ENCODE measurements around the gene TCP10L. TPM values are rescaled to one million over a fixed set of nuclear protein-coding genes. Genes with fewer than 3 reads are reported as not detected.

TCP10L gene
- total RNA-seq, 6 donors from 2014 or later = 1.0 to 2.7 (median 1.1) TPM; not detected in 3

- Histone ChIP-seq H3K4me3 (no peak overlapping the region), H3K27me3 (no peaks in the 10 kb centered on the region), H3K4me1 (no peaks in the 10 kb centered on the region), H3K27ac (no peak overlapping the region), H3K9me3 (no peaks in the 10 kb centered on the region), H3K36me3 (peaks cover 6 to 30% (median 15%) of the 10 kb centered on the region in 4 donors)
- DNase-seq (no peak), ATAC-seq (ENCODE audit: low FRiP score in 2 of 2) (no peak)
- 71 to 81% methylated on average over 5 to 6 of the region's 6 CpGs for WGBS, 2 donors
- TF ChIP-seq POLR2AphosphoS5 (IDR thresholded peaks at IDR 0.05) (no peak), POLR2A (IDR thresholded peaks at IDR 0.05) (no peak), EP300 (IDR thresholded peaks at IDR 0.05) (no peak), CTCF (IDR thresholded peaks at IDR 0.05) (no peak)
These were observed 11.9 kb upstream of the TCP10L start for GRCh38 chr21:32597205-32597604.

GRCh38 chr21:32595431-32595830, 10.1 kb upstream of the TCP10L start:
- 90 to 91% methylated on average over 10 to 11 of the region's 11 CpGs for WGBS, 2 donors
- no peak overlapping the region for H3K4me3 ChIP-seq
- H3K9me3 ChIP-seq = no peaks in the 10 kb centered on the region
- DNase-seq = no peak
- H3K27ac ChIP-seq = no peak overlapping the region
- no peak for ATAC-seq (ENCODE audit: low FRiP score in 2 of 2)
- H3K27me3 ChIP-seq = no peaks in the 10 kb centered on the region
- TF ChIP-seq POLR2AphosphoS5 (IDR thresholded peaks at IDR 0.05) = no peak
- no peak for TF ChIP-seq CTCF (IDR thresholded peaks at IDR 0.05)
- no peak for TF ChIP-seq EP300 (IDR thresholded peaks at IDR 0.05)
- no peak for TF ChIP-seq POLR2A (IDR thresholded peaks at IDR 0.05)
- H3K4me1 ChIP-seq = no peaks in the 10 kb centered on the region
- peaks cover 5 to 18% (median 7%) of the 10 kb centered on the region in 4 donors for H3K36me3 ChIP-seq

GRCh38 chr21:32593690-32594089, 8.4 kb upstream of the TCP10L start:
- Histone ChIP-seq H3K27ac (no peak overlapping the region), H3K36me3 (peaks cover 0 to under 1% (median 0%) of the 10 kb centered on the region in 4 donors), H3K4me3 (no peak overlapping the region), H3K27me3 (no peaks in the 10 kb centered on the region), H3K9me3 (no peaks in the 10 kb centered on the region), H3K4me1 (no peaks in the 10 kb centered on the region)
- 54% methylated on average over 8 of the region's 8 CpGs; no CpG with 5 or more reads in 1 of the 2 donors for WGBS, 2 donors
- no peak for TF ChIP-seq CTCF (IDR thresholded peaks at IDR 0.05)
- no peak for TF ChIP-seq EP300 (IDR thresholded peaks at IDR 0.05)
- ATAC-seq (ENCODE audit: low FRiP score in 2 of 2) = no peak
- DNase-seq = peak in 1 of 2 donors; percentile 63

GRCh38 chr21:32592929-32593502, 7.7 kb upstream of the TCP10L start:
- 54 to 69% methylated on average over 8 to 10 of the region's 10 CpGs for WGBS, 2 donors
- TF ChIP-seq POLR2A (IDR thresholded peaks at IDR 0.05) = no peak
- no peak for TF ChIP-seq CTCF (IDR thresholded peaks at IDR 0.05)
- TF ChIP-seq EP300 (IDR thresholded peaks at IDR 0.05) = no peak
- no peak for TF ChIP-seq POLR2AphosphoS5 (IDR thresholded peaks at IDR 0.05)
- ATAC-seq (ENCODE audit: low FRiP score in 2 of 2) = no peak

GRCh38 chr21:32590130-32590529, 4.8 kb upstream of the TCP10L start:
- WGBS, 2 donors = 80 to 84% methylated on average over 4 of the region's 4 CpGs
- no peak for TF ChIP-seq POLR2AphosphoS5 (IDR thresholded peaks at IDR 0.05)
- TF ChIP-seq CTCF (IDR thresholded peaks at IDR 0.05) = no peak
- TF ChIP-seq EP300 (IDR thresholded peaks at IDR 0.05) = no peak
- TF ChIP-seq POLR2A (IDR thresholded peaks at IDR 0.05) = no peak
- no peaks in the 10 kb centered on the region for H3K27me3 ChIP-seq
- ATAC-seq (ENCODE audit: low FRiP score in 2 of 2) (no peak), DNase-seq (no peak)
- no peaks in the 10 kb centered on the region for H3K9me3 ChIP-seq
- H3K4me1 ChIP-seq = no peaks in the 10 kb centered on the region
- H3K4me3 ChIP-seq = no peak overlapping the region
- H3K36me3 ChIP-seq = no peaks in the 10 kb centered on the region
- no peak overlapping the region for H3K27ac ChIP-seq

More at GRCh38 chr21:32592929-32593502, 7.7 kb upstream of the TCP10L start:
- H3K27ac ChIP-seq = no peak overlapping the region
- no peak for DNase-seq
- H3K4me1 ChIP-seq = no peaks in the 10 kb centered on the region
- no peaks in the 10 kb centered on the region for H3K27me3 ChIP-seq
- H3K9me3 ChIP-seq = no peaks in the 10 kb centered on the region
- no peak overlapping the region for H3K4me3 ChIP-seq
- H3K36me3 ChIP-seq = no peaks in the 10 kb centered on the region
